ENCODE results near the gene DCLRE1B. TPM values are rescaled to one million over a fixed set of nuclear protein-coding genes. Genes with fewer than 3 reads are reported as not detected.

The DCLRE1B gene
- polyA plus RNA-seq, 2 donors = 1.5 to 3.7 TPM

DNA sequence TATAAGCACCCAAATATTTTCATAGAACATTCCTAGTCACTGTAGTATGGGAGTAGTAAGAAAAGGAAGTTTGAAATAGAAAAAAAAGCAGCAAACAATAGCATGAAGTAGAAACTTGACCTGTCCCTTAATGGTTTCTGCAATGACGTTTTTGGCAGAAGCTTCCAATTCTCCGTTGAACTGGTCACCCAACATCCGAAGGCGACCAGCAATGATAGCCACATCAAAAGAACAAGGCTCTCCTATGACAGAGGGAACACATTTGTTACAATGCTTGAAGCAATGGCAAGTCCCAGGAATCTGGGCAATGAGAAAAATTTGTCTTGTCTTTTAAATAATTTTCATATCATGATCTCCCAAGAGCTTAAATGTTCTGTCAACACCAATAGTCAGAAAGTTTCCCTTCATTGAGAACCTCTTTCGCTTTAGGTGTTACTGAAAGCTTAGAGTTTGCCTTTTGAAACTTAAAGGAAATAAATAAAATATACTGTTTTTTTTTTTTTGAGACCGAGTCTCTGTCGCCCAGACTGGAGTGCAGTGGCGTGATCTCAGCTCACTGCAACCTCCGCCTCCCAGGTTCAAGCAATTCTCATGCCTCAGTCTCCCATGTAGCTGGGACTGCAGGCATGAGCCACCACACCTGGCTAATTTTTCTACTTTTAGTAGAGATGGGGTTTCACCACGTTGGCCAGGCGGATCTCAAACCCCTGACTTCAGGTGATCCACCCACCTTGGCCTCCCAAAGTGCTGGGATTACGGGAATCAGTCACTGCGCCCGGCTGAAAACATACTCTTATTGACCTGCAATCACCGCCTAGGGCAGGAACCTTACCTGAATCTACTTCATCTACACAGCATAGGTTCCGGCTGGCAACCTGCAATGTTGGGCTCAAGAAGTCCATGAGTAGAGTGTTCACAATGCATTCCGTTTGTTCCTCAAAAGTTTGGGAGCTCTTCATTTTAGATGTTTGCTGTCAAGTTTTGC lies 18.4 kb upstream of the DCLRE1B start:
- Histone ChIP-seq H3K4me1 (ENCODE audit: control insufficient read depth in 2 of 2, insufficient read depth in 2 of 2, low read length in 1 of 2) (peaks cover 0 to 3% of the 10 kb centered on the region in 2 donors), H3K27ac (ENCODE audit: low read depth in 2 of 2, low read length in 1 of 2) (peak overlapping the region; percentile 65 to 80), H3K9me3 (ENCODE audit: control insufficient read depth in 2 of 2, insufficient read depth in 1 of 2, low read depth in 1 of 2, low read length in 1 of 2) (no peaks in the 10 kb centered on the region), H3K36me3 (ENCODE audit: control insufficient read depth in 2 of 2, insufficient read depth in 2 of 2, low read length in 1 of 2) (no peaks in the 10 kb centered on the region), H3K4me3 (ENCODE audit: low read depth in 1 of 2, low read length in 2 of 2) (peak overlapping the region; percentile 18 to 26), H3K27me3 (ENCODE audit: control insufficient read depth in 1 of 2, insufficient read depth in 2 of 2, low read length in 2 of 2) (no peaks in the 10 kb centered on the region)
- WGBS, 2 donors = 55 to 57% methylated on average over 17 of the region's 17 CpGs

DNA sequence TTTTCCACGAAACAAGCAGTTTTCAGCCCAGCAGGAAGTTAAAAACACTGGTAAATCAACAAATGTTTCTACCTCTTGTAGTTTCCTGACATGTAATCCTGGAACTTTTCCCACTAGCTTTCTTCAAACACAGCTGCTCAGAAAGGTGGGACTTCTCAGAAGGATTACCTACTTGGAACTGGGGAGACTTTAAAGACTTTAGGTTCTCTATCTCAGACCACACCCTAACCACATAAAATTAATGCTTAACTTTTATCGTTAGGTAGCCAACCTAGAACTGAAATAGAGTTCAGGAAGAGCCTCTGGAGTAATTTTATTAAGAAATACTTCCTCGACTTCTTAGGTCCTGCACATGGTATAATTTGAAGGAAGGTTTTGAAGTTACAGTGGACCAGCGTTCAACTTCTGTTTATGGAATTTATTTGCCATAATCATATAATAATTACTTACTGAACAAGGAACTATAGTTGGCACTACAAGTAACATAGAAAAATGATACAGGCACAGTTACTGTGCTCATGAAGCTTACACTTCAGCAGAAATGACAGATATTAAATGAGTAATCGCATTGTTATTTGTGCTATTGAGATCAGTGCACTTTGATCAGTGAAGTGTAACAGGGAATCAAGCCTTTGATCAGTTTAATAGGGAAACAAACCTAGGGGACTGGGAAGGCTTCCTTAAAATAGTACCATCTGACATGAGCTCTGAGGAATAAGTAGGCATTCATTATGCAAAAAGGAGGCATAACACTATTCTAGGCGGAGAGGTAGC lies 17.5 kb upstream of the DCLRE1B start, which contains the start of gene BCL2L15:
Gene BCL2L15, minus strand, starts transcription at position 180 of the 774 bp plus-strand sequence. CDS start 206 bp downstream, outside the sequence.
- Histone ChIP-seq H3K36me3 (ENCODE audit: control insufficient read depth in 2 of 2, insufficient read depth in 2 of 2, low read length in 1 of 2) (no peaks in the 10 kb centered on the region), H3K9me3 (ENCODE audit: control insufficient read depth in 2 of 2, insufficient read depth in 1 of 2, low read depth in 1 of 2, low read length in 1 of 2) (no peaks in the 10 kb centered on the region), H3K27me3 (ENCODE audit: control insufficient read depth in 1 of 2, insufficient read depth in 2 of 2, low read length in 2 of 2) (no peaks in the 10 kb centered on the region), H3K27ac (ENCODE audit: low read depth in 2 of 2, low read length in 1 of 2) (peak within 1 kb of the TSS; percentile 65 to 80), H3K4me1 (ENCODE audit: control insufficient read depth in 2 of 2, insufficient read depth in 2 of 2, low read length in 1 of 2) (peaks cover 0 to 3% of the 10 kb centered on the region in 2 donors), H3K4me3 (ENCODE audit: low read depth in 1 of 2, low read length in 2 of 2) (peak within 1 kb of the TSS; percentile 18 to 26)
- WGBS, 2 donors = 43 to 49% methylated on average over 6 of the region's 6 CpGs

DNA sequence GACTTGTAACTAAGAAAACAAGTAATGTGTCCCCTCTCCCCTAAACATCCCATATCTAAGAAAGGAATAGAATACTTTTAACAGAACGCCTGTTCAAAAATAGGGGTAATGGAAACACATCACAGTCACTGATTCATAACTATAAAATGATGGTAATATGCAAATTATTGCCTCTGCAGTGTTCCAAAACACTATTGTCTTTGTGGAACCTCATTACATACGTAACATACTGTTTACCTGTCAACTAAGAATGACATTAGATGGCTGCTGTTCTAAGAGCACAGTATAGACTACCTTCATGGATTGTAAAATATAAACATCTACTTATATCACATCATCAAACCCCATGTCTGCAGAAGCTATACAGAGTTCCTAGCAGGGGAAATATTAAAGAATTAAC lies 14.3 kb upstream of the DCLRE1B start:
- 70% methylated on average over 2 of the region's 2 CpGs for WGBS, 2 donors
- Histone ChIP-seq H3K27ac (ENCODE audit: low read depth in 2 of 2, low read length in 1 of 2) (no peak overlapping the region), H3K27me3 (ENCODE audit: control insufficient read depth in 1 of 2, insufficient read depth in 2 of 2, low read length in 2 of 2) (no peaks in the 10 kb centered on the region), H3K4me3 (ENCODE audit: low read depth in 1 of 2, low read length in 2 of 2) (no peak overlapping the region), H3K9me3 (ENCODE audit: control insufficient read depth in 2 of 2, insufficient read depth in 1 of 2, low read depth in 1 of 2, low read length in 1 of 2) (no peaks in the 10 kb centered on the region), H3K4me1 (ENCODE audit: control insufficient read depth in 2 of 2, insufficient read depth in 2 of 2, low read length in 1 of 2) (peaks cover 0 to 3% of the 10 kb centered on the region in 2 donors), H3K36me3 (ENCODE audit: control insufficient read depth in 2 of 2, insufficient read depth in 2 of 2, low read length in 1 of 2) (peaks cover 3% of the 10 kb centered on the region in 2 donors)

DNA sequence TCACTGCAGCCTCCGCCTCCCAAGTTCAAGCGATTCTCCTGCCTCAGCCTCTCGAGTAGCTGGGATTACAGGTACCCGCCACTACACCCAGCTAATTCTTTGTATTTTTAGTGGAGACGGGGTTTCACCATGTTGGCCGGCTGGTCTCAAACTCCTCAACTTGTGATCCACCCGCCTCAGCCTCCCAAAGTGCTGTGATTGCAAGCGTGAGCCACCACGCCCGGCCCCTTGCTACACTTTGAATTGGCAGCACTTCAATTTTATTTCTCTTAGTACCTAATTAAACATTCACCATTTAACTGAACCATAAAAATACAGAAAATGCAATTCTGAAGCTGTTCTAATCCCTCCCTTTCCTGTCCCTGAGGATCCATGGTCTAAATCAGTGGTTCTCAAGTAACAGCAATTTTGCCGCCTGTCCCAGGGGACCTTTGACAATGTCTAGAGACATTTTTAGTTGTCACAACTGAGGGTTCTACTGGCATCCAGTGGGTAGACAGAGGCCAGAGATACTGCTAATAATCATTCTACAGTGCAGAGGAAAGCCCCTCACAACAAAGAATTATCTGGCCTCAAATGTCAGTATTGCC lies 13.4 kb upstream of the DCLRE1B start:
- no peaks in the 10 kb centered on the region for H3K9me3 ChIP-seq (ENCODE audit: control insufficient read depth in 2 of 2, insufficient read depth in 1 of 2, low read depth in 1 of 2, low read length in 1 of 2)
- peaks cover 0 to 3% of the 10 kb centered on the region in 2 donors for H3K4me1 ChIP-seq (ENCODE audit: control insufficient read depth in 2 of 2, insufficient read depth in 2 of 2, low read length in 1 of 2)
- no peaks in the 10 kb centered on the region for H3K27me3 ChIP-seq (ENCODE audit: control insufficient read depth in 1 of 2, insufficient read depth in 2 of 2, low read length in 2 of 2)
- WGBS, 2 donors = 87 to 92% methylated on average over 11 of the region's 11 CpGs
- H3K36me3 ChIP-seq (ENCODE audit: control insufficient read depth in 2 of 2, insufficient read depth in 2 of 2, low read length in 1 of 2) = peaks cover 3% of the 10 kb centered on the region in 2 donors
- no peak overlapping the region for H3K4me3 ChIP-seq (ENCODE audit: low read depth in 1 of 2, low read length in 2 of 2)
- no peak overlapping the region for H3K27ac ChIP-seq (ENCODE audit: low read depth in 2 of 2, low read length in 1 of 2)

DNA sequence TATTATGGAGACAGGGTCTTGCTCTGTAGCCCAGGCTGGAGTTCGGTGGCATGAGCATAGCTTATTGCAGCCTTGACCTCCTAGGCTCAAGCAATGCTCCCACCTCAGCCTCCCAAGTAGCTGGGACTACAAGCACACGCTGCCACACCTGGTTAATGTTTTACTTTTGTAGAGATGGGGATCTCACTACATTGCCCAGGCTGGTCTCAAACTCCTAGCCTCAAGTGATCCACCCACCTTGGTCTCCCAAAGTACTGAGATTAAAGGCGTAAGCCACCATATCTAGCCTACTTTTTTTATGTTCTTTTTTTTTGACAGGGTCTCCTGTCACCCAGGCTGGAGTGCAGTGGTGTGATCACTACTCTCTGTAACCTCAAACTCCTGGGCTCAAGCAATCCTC lies 11.9 kb upstream of the DCLRE1B start:
- Histone ChIP-seq H3K27ac (ENCODE audit: low read depth in 2 of 2, low read length in 1 of 2) (no peak overlapping the region), H3K36me3 (ENCODE audit: control insufficient read depth in 2 of 2, insufficient read depth in 2 of 2, low read length in 1 of 2) (peaks cover 7 to 8% of the 10 kb centered on the region in 2 donors), H3K9me3 (ENCODE audit: control insufficient read depth in 2 of 2, insufficient read depth in 1 of 2, low read depth in 1 of 2, low read length in 1 of 2) (no peaks in the 10 kb centered on the region), H3K4me3 (ENCODE audit: low read depth in 1 of 2, low read length in 2 of 2) (no peak overlapping the region), H3K4me1 (ENCODE audit: control insufficient read depth in 2 of 2, insufficient read depth in 2 of 2, low read length in 1 of 2) (peaks cover 0 to 3% of the 10 kb centered on the region in 2 donors), H3K27me3 (ENCODE audit: control insufficient read depth in 1 of 2, insufficient read depth in 2 of 2, low read length in 2 of 2) (no peaks in the 10 kb centered on the region)
- 81 to 94% methylated on average over 3 of the region's 3 CpGs for WGBS, 2 donors

DNA sequence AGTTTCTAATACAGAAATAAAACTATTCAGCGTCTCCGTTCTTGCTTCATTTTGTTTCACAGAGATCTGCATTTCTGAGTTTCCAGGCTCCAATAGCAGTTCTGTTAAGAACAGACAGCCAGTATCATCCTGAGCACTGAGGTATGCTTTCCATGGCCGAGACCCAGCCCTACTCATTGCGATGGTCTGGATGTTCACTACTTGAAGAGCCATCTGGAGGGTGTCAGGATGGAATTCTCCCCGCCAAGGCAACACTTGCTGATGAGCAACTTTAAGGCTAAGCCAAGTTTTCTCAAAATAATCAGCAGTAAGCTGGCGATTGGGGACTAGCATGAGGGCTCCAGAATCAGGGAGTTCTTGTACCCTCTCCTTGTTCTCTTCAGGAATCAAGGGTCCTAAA lies 10.0 kb upstream of the DCLRE1B start:
- peaks cover 10 to 11% of the 10 kb centered on the region in 2 donors for H3K36me3 ChIP-seq (ENCODE audit: control insufficient read depth in 2 of 2, insufficient read depth in 2 of 2, low read length in 1 of 2)
- H3K27ac ChIP-seq (ENCODE audit: low read depth in 2 of 2, low read length in 1 of 2) = no peak overlapping the region
- no peak overlapping the region for H3K4me3 ChIP-seq (ENCODE audit: low read depth in 1 of 2, low read length in 2 of 2)
- WGBS, 2 donors = 89 to 93% methylated on average over 6 of the region's 6 CpGs
- H3K9me3 ChIP-seq (ENCODE audit: control insufficient read depth in 2 of 2, insufficient read depth in 1 of 2, low read depth in 1 of 2, low read length in 1 of 2) = no peaks in the 10 kb centered on the region
- H3K27me3 ChIP-seq (ENCODE audit: control insufficient read depth in 1 of 2, insufficient read depth in 2 of 2, low read length in 2 of 2) = no peaks in the 10 kb centered on the region
- H3K4me1 ChIP-seq (ENCODE audit: control insufficient read depth in 2 of 2, insufficient read depth in 2 of 2, low read length in 1 of 2) = no peaks in the 10 kb centered on the region

DNA sequence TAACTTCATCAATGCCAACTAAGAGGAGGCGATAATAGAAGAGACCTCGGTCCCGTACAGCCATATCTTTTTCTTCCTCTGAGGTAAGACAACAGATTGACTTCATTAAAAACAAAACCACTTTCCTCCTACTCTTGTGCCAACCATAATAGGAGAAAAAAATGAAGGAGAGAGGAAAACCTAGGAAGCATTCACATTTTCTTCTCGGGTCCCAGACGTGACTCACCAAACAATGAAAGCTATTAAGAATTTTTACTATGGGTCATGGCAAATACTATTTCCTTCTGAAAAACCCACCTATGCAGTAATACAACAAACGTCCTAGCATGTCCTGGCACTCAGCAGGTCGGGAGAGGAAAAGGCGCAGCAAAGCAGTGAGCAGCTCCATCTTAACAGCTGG lies 9.2 kb upstream of the DCLRE1B start:
- Histone ChIP-seq H3K36me3 (ENCODE audit: control insufficient read depth in 2 of 2, insufficient read depth in 2 of 2, low read length in 1 of 2) (peaks cover 10 to 11% of the 10 kb centered on the region in 2 donors), H3K9me3 (ENCODE audit: control insufficient read depth in 2 of 2, insufficient read depth in 1 of 2, low read depth in 1 of 2, low read length in 1 of 2) (no peaks in the 10 kb centered on the region), H3K27ac (ENCODE audit: low read depth in 2 of 2, low read length in 1 of 2) (no peak overlapping the region), H3K27me3 (ENCODE audit: control insufficient read depth in 1 of 2, insufficient read depth in 2 of 2, low read length in 2 of 2) (no peaks in the 10 kb centered on the region), H3K4me1 (ENCODE audit: control insufficient read depth in 2 of 2, insufficient read depth in 2 of 2, low read length in 1 of 2) (no peaks in the 10 kb centered on the region), H3K4me3 (ENCODE audit: low read depth in 1 of 2, low read length in 2 of 2) (no peak overlapping the region)
- 93 to 94% methylated on average over 8 of the region's 8 CpGs for WGBS, 2 donors

DNA sequence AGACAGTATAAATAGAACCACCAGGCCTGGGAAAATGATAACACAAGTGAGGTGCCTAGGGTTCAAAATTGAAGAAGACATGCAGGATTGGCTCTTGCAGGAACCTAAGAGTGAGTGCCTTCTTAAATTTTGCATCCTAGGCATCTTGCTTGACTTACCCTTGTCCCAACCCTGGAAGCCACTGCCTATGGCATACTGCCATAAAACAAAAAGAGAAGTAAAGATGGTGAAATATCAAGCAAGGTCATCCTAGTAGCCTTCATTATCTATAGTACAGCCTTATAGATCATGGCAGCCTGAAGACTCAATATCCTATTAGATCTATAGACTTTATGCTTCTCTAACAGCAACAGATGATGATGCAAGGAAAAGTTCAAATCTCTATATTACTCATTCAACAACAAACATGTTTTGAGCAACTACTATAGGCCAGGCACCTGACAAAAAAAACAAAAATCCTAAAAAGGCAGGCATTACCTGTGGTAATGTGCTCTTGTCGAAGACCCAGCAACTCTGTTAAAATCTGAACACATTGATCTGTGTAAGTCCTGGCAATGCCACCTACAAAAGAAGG lies 6.8 kb upstream of the DCLRE1B start:
- 96 to 98% methylated on average over 1 of the region's 1 CpG for WGBS, 2 donors
- H3K36me3 ChIP-seq (ENCODE audit: control insufficient read depth in 2 of 2, insufficient read depth in 2 of 2, low read length in 1 of 2) = peaks cover 11 to 14% of the 10 kb centered on the region in 2 donors

DNA sequence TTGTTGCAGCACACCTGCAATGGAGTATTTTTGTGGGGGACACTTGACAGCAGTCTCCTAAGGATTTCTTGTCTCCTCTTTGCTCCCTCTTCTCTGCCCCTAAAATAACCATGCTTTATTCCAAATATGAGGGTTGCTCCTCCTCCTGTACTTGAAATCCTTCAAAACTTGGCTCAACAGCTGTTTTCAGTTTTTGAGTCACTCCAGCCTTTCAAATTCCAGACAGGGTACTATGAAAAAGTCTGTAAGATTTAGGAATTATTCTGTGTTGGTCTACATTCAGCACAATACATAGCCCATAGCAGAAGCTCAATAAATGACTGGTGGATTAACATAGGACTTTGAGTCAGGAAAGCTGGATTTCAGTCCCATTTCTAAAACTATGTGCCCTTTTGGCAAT lies 6.0 kb upstream of the DCLRE1B start:
- Histone ChIP-seq H3K27me3 (ENCODE audit: control insufficient read depth in 1 of 2, insufficient read depth in 2 of 2, low read length in 2 of 2) (no peaks in the 10 kb centered on the region), H3K27ac (ENCODE audit: low read depth in 2 of 2, low read length in 1 of 2) (no peak overlapping the region), H3K36me3 (ENCODE audit: control insufficient read depth in 2 of 2, insufficient read depth in 2 of 2, low read length in 1 of 2) (peaks cover 11 to 14% of the 10 kb centered on the region in 2 donors), H3K4me1 (ENCODE audit: control insufficient read depth in 2 of 2, insufficient read depth in 2 of 2, low read length in 1 of 2) (peaks cover 0 to 2% of the 10 kb centered on the region in 2 donors), H3K9me3 (ENCODE audit: control insufficient read depth in 2 of 2, insufficient read depth in 1 of 2, low read depth in 1 of 2, low read length in 1 of 2) (no peaks in the 10 kb centered on the region), H3K4me3 (ENCODE audit: low read depth in 1 of 2, low read length in 2 of 2) (no peak overlapping the region)

More for the DNA sequence above, 6.8 kb upstream of the DCLRE1B start:
- Histone ChIP-seq H3K27me3 (ENCODE audit: control insufficient read depth in 1 of 2, insufficient read depth in 2 of 2, low read length in 2 of 2) (no peaks in the 10 kb centered on the region), H3K27ac (ENCODE audit: low read depth in 2 of 2, low read length in 1 of 2) (no peak overlapping the region), H3K4me1 (ENCODE audit: control insufficient read depth in 2 of 2, insufficient read depth in 2 of 2, low read length in 1 of 2) (peaks cover 0 to 2% of the 10 kb centered on the region in 2 donors), H3K4me3 (ENCODE audit: low read depth in 1 of 2, low read length in 2 of 2) (no peak overlapping the region), H3K9me3 (ENCODE audit: control insufficient read depth in 2 of 2, insufficient read depth in 1 of 2, low read depth in 1 of 2, low read length in 1 of 2) (no peaks in the 10 kb centered on the region)

All from esophagus (tissue), 2 donors.